ENCODE data around the gene EYS. TPM values are rescaled to one million over a fixed set of nuclear protein-coding genes. Genes with fewer than 3 reads are reported as not detected.

Gene EYS
- total and polyA plus RNA-seq, 9 of the 15 experiments (the other 6 are each of a cell fraction or from before 2014, with no cell fraction given), result 0.03 to 0.36 (median 0.10) TPM; not detected in 2

GRCh38 chr6:65646544-65646943 lies 60.5 kb downstream of the EYS start:
- H3K79me2 ChIP-seq (ENCODE audit: control insufficient read depth, insufficient read depth, low read length), result no peaks in the 10 kb centered on the region
- intact Hi-C loops (cut with micrococcal nuclease) (no loop called here), in situ Hi-C loops (cut with MboI) (no loop called here)
- no peaks in the 10 kb centered on the region for H3K4me1 ChIP-seq (replicated peaks in 1 of 2; ENCODE audit: control insufficient read depth in 2 of 2, insufficient read depth in 2 of 2, low read length in 2 of 2)
- DNase-seq (ENCODE audit: extremely low read depth in 1 of 4, low spot score in 3 of 4) (peak in 1 of 4 experiments; percentile 0), ATAC-seq (no peak), FAIRE-seq (no peak)
- no peak overlapping the region for H3K27ac ChIP-seq (ENCODE audit: extremely low read depth, low read depth, low read length)
- H3K36me3 ChIP-seq (ENCODE audit: control insufficient read depth, insufficient read depth, low read length), result no peaks in the 10 kb centered on the region
- ChIA-PET POLR2A (no interaction called here), CTCF (ENCODE audit: low intra/inter-chr PET ratio) (no interaction called here)
- no TSS peak for BruUV-seq (replicated peaks)
- H3K9ac ChIP-seq (ENCODE audit: insufficient read depth in 1 of 2, low read depth in 2 of 2, low read length in 2 of 2), result no peak overlapping the region
- H3K27me3 ChIP-seq (ENCODE audit: control insufficient read depth in 2 of 2, insufficient read depth in 2 of 2, low read length in 2 of 2), result no peaks in the 10 kb centered on the region
- H3K4me3 ChIP-seq, result no peak overlapping the region
- 3% methylated on average over 3 of the region's 3 CpGs for WGBS (ENCODE audit: insufficient coverage, low coverage, missing lambda C conversion rate)
- H3K9me3 ChIP-seq (replicated peaks; ENCODE audit: control insufficient read depth, insufficient read depth, low read depth, low read length), result no peaks in the 10 kb centered on the region
- H3K9me1 ChIP-seq (ENCODE audit: control insufficient read depth, insufficient read depth, low read length), result no peaks in the 10 kb centered on the region
- no peak overlapping the region for H3K4me2 ChIP-seq (ENCODE audit: insufficient read depth, low read length)
- no peaks in the 10 kb centered on the region for H4K20me1 ChIP-seq (replicated peaks; ENCODE audit: control insufficient read depth, insufficient read depth, low read length)
- H2AFZ ChIP-seq (ENCODE audit: low read depth, low read length), result no peak overlapping the region
- no peak for TF ChIP-seq ZC3H8 (IDR thresholded peaks at IDR 0.05)
- TF ChIP-seq TEAD1 (CRISPR knock-in tag; IDR thresholded peaks at IDR 0.05), result no peak
- no peak for TF ChIP-seq C11orf30 (IDR thresholded peaks at IDR 0.05; ENCODE audit: low read depth)
- TF ChIP-seq ZNF655 (CRISPR knock-in tag; IDR thresholded peaks at IDR 0.05), result no peak
- 0 out of 2 replicates have a peak, but pooled peaks have one; percentile 14 for TF ChIP-seq ARID1B (IDR thresholded peaks at IDR 0.05)
- no peak for TF ChIP-seq HMGXB4 (CRISPR knock-in tag; IDR thresholded peaks at IDR 0.05)
- TF ChIP-seq PTBP1 (IDR thresholded peaks at IDR 0.05; ENCODE audit: low read depth, low read length), result no peak
- TF ChIP-seq ZNF699 (CRISPR knock-in tag; IDR thresholded peaks at IDR 0.05; ENCODE audit: insufficient replicate concordance), result no peak
- TF ChIP-seq PREB (CRISPR knock-in tag; IDR thresholded peaks at IDR 0.05), result no peak
- no peak for TF ChIP-seq CHAMP1 (IDR thresholded peaks at IDR 0.05)
- no peak for TF ChIP-seq ZNF395 (CRISPR knock-in tag; IDR thresholded peaks at IDR 0.05)
- TF ChIP-seq FOSL1 (tag; conservative IDR thresholded peaks at IDR 0.05), result 0 out of 2 replicates have a peak, but pooled peaks have one; percentile 23
- no peak for TF ChIP-seq FOXK1 (CRISPR knock-in tag; IDR thresholded peaks at IDR 0.05; ENCODE audit: borderline replicate concordance)
